ENCODE results near the gene CHST5. TPM values are rescaled to one million over a fixed set of nuclear protein-coding genes. Genes with fewer than 3 reads are reported as not detected.

Gene CHST5
- total and polyA plus RNA-seq, 2 donors (not counting 3 experiments of a cell fraction or from before 2014, with no cell fraction given): 0.23 to 0.29 TPM

GRCh38 chr16:75503801-75504200, 32.1 kb downstream of the CHST5 start:
- H3K27me3 ChIP-seq (ENCODE audit: control insufficient read depth in 2 of 2, insufficient read depth in 2 of 2, low read length in 2 of 2): no peaks in the 10 kb centered on the region
- intact Hi-C loops (cut with micrococcal nuclease) (no loop called here), dilution Hi-C loops (cut with MboI; ENCODE audit: extremely low pct_ligation_motif_present, low sequenced_read_pairs) (no loop called here)
- no peaks in the 10 kb centered on the region for H3K9me1 ChIP-seq (replicated peaks; ENCODE audit: control insufficient read depth, extremely low read depth, insufficient read depth, low read length)
- no peaks in the 10 kb centered on the region for H3K36me3 ChIP-seq (ENCODE audit: control insufficient read depth in 2 of 2, extremely low read depth in 1 of 2, insufficient read depth in 2 of 2, low read length in 2 of 2)
- CTCF ChIA-PET: interaction anchor here (2.3 kb wide), 1 partner anchor 13 kb away, joined by 8 read pairs; no protein-coding TSS in a partner anchor
- no peak overlapping the region for H3K4me2 ChIP-seq (ENCODE audit: insufficient read depth, low read length)
- POLR2A ChIA-PET: no interaction called here
- H3K4me1 ChIP-seq (ENCODE audit: control insufficient read depth, extremely low read depth, insufficient read depth, low read length): peaks cover 6% of the 10 kb centered on the region
- no TSS peak for BruUV-seq (replicated peaks)
- FAIRE-seq (no peak), DNase-seq (ENCODE audit: low read depth, low spot score) (no peak)
- no peaks in the 10 kb centered on the region for H4K20me1 ChIP-seq (replicated peaks; ENCODE audit: control insufficient read depth, extremely low read depth, insufficient read depth, low read length)
- H3K27ac ChIP-seq (ENCODE audit: insufficient read depth, low read depth, low read length): no peak overlapping the region
- no peaks in the 10 kb centered on the region for H3K9me3 ChIP-seq (replicated peaks; ENCODE audit: control insufficient read depth, insufficient read depth, low read length)
- no peaks in the 10 kb centered on the region for H3K79me2 ChIP-seq (ENCODE audit: control insufficient read depth, insufficient read depth, low read length)
- no peak overlapping the region for H3K4me3 ChIP-seq (replicated peaks in 1 of 3; ENCODE audit: insufficient read depth in 1 of 3, low read depth in 1 of 3, low read length in 3 of 3)
- H2AFZ ChIP-seq (ENCODE audit: low read depth, low read length): no peak overlapping the region
- TF ChIP-seq MYC (IDR thresholded peaks at IDR 0.05; ENCODE audit: low read depth, low read length): no peak
- no peak for TF ChIP-seq EZH2 (IDR thresholded peaks at IDR 0.05; ENCODE audit: borderline replicate concordance, low read depth, low read length, severe bottlenecking)
- TF ChIP-seq JUN (IDR thresholded peaks at IDR 0.05; ENCODE audit: borderline replicate concordance, insufficient read depth, insufficient read length, low read depth): no peak
- TF ChIP-seq GATA2 (IDR thresholded peaks at IDR 0.05; ENCODE audit: insufficient read depth, insufficient read length, low read depth, low read length): no peak
- no peak for TF ChIP-seq MAX (IDR thresholded peaks at IDR 0.05; ENCODE audit: insufficient read depth, insufficient read length)
- no peak for TF ChIP-seq POLR2AphosphoS5 (IDR thresholded peaks at IDR 0.05; ENCODE audit: insufficient read depth, low read depth, low read length)
- no peak for TF ChIP-seq FOS (IDR thresholded peaks at IDR 0.05; ENCODE audit: borderline replicate concordance, insufficient read depth, low read length)
- TF ChIP-seq POLR2A (IDR thresholded peaks at IDR 0.05; ENCODE audit: low read depth, low read length): no peak
- no peak for TF ChIP-seq CTCF (IDR thresholded peaks at IDR 0.05; ENCODE audit: extremely low read depth in 1 of 2, insufficient read depth in 1 of 2, low read depth in 1 of 2, low read length in 2 of 2)
- no peak overlapping the region for H3K9ac ChIP-seq (replicated peaks; ENCODE audit: extremely low read depth, insufficient read depth, low read length)
